Measurements from ENCODE around the gene HHLA2.

The HHLA2 gene

DNA sequence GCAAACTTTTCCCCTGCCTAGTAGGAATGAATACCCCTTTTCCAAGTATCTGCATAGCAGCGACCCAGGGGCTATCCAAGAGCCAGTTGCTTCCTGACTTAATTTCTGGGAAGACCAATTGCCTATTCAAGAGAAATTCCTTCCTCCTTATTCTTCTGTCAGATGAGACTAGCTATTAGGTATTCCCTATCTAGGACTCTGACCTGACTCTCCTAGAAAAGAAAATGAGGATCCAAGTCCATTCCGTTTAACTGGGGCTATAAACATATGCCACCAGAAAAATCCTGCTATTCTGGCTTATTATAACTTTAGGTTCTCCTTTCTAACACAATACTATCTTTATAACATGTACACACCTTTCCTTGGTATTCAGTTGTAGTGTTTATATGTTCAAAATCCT is 1.7 kb downstream of the HHLA2 start:
- DNase-seq (ENCODE audit: low read depth, low spot score): no peak
- no CpG with 5 or more reads among the region's 2 CpGs for WGBS (ENCODE audit: insufficient coverage, insufficient read length)
- Histone ChIP-seq H3K9me3 (ENCODE audit: control insufficient read depth, insufficient read depth, low read length) (no peaks in the 10 kb centered on the region), H3K27me3 (ENCODE audit: control insufficient read depth, insufficient read depth, low read length) (no peaks in the 10 kb centered on the region), H3K27ac (ENCODE audit: low read length) (no peak overlapping the region), H3K36me3 (ENCODE audit: control insufficient read depth, insufficient read depth, low read length) (no peaks in the 10 kb centered on the region), H3K4me3 (ENCODE audit: low read length) (no peak overlapping the region), H3K4me1 (ENCODE audit: control insufficient read depth, insufficient read depth, low read length) (no peaks in the 10 kb centered on the region)

DNA sequence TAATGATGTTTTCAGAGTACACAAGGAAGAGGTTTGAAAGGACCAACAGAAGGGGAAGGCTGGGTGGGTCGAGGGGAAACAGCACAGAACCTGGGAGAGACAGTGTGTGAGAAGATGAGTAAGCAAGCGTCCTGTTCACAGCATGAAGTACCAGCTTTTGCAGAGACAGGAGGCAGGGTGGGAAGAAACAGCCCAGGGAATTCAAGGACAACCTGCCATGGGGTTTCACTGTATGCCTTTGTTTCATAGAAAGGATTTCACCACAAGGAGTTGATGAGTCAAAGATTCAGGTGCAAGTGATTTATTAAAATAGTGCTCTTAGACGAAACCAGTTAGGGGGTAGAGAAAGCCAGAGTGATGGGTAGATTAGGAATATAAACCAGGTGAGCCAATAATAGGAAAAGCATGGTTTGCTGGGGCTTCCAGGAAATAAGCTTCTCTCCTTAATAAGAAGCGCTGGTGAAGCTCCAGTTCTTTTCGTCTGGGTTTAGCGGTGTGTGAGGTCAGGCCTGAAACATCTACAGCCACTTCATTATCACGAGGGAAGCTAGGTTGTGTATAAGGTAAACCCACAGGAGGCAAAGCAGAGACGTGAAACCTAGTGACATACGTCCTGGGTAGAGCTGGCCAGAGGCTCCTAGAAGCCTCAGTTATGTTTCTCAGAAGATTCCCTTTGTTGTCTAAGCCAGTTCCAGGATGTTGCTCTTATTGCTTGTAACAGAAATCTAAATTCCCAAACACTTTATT is 3.9 kb downstream of the HHLA2 start:
- no CpG with 5 or more reads among the region's 9 CpGs for WGBS (ENCODE audit: insufficient coverage, insufficient read length)
- Histone ChIP-seq H3K4me3 (ENCODE audit: low read length) (no peak overlapping the region), H3K36me3 (ENCODE audit: control insufficient read depth, insufficient read depth, low read length) (no peaks in the 10 kb centered on the region), H3K27me3 (ENCODE audit: control insufficient read depth, insufficient read depth, low read length) (no peaks in the 10 kb centered on the region), H3K27ac (ENCODE audit: low read length) (no peak overlapping the region), H3K9me3 (ENCODE audit: control insufficient read depth, insufficient read depth, low read length) (no peaks in the 10 kb centered on the region), H3K4me1 (ENCODE audit: control insufficient read depth, insufficient read depth, low read length) (no peaks in the 10 kb centered on the region)
- no peak for DNase-seq (ENCODE audit: low read depth, low spot score)

DNA sequence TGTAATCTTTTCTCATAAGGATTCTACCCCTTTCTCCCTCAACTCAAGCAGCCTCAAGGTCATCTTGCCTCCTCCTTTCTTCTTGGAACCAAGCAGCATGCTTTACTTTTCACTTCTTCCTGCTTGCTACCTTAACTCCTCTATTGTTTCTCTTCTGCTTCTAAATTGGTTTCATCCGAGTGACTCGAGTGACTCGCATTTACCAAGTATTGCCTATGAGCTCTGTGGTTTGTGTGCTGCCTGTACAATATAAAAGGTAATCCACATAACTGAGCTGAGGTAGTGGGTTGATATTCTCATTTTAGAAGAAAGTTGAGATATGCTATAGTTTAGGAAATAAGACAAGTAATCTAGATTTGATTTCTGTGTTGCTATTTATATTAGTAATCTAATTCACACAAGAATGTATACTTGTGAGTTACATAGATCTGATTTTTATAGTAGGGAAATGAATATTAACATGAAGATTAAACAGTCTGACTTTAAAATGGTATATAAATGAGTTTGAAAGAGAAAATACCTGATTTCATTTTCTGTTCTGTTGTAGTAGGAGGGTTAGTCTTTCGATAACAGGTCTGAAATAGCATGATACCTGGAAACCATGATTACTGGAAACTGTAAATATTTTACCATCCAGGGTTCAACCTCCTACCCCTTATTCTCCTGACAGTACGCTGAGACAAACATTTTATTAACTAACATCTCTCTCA is 5.5 kb downstream of the HHLA2 start:
- Histone ChIP-seq H3K9me3 (ENCODE audit: control insufficient read depth, insufficient read depth, low read length) (no peaks in the 10 kb centered on the region), H3K27ac (ENCODE audit: low read length) (no peak overlapping the region), H3K4me1 (ENCODE audit: control insufficient read depth, insufficient read depth, low read length) (no peaks in the 10 kb centered on the region), H3K36me3 (ENCODE audit: control insufficient read depth, insufficient read depth, low read length) (no peaks in the 10 kb centered on the region), H3K27me3 (ENCODE audit: control insufficient read depth, insufficient read depth, low read length) (no peaks in the 10 kb centered on the region), H3K4me3 (ENCODE audit: low read length) (no peak overlapping the region)
- no peak for DNase-seq (ENCODE audit: low read depth, low spot score)
- no CpG with 5 or more reads among the region's 5 CpGs for WGBS (ENCODE audit: insufficient coverage, insufficient read length)

DNA sequence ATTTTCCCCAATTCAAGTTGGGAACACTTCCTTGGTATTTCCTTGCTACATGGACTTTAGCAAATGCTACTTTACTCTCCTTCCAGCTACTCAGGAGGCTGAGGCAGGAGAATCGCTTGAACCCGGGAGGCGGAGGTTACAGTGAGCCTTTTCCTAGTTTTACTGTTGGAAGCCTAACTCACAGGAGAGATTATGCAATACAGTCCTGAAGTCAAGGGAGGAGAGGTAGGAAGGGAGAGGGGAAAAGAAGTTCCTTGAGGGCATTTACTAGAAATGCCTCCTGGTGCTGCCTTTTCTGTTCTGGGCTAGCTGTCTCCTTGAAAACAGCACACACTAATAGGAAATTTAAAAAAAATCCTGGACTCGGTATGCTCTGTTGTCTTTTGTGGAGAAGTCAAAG is 6.2 kb downstream of the HHLA2 start:
- no peak for DNase-seq (ENCODE audit: low read depth, low spot score)
- H3K36me3 ChIP-seq (ENCODE audit: control insufficient read depth, insufficient read depth, low read length): no peaks in the 10 kb centered on the region
- no peak overlapping the region for H3K4me3 ChIP-seq (ENCODE audit: low read length)
- no peaks in the 10 kb centered on the region for H3K27me3 ChIP-seq (ENCODE audit: control insufficient read depth, insufficient read depth, low read length)
- H3K27ac ChIP-seq (ENCODE audit: low read length): no peak overlapping the region
- H3K4me1 ChIP-seq (ENCODE audit: control insufficient read depth, insufficient read depth, low read length): no peaks in the 10 kb centered on the region
- no peaks in the 10 kb centered on the region for H3K9me3 ChIP-seq (ENCODE audit: control insufficient read depth, insufficient read depth, low read length)
- WGBS (ENCODE audit: insufficient coverage, insufficient read length): no CpG with 5 or more reads among the region's 4 CpGs

DNA sequence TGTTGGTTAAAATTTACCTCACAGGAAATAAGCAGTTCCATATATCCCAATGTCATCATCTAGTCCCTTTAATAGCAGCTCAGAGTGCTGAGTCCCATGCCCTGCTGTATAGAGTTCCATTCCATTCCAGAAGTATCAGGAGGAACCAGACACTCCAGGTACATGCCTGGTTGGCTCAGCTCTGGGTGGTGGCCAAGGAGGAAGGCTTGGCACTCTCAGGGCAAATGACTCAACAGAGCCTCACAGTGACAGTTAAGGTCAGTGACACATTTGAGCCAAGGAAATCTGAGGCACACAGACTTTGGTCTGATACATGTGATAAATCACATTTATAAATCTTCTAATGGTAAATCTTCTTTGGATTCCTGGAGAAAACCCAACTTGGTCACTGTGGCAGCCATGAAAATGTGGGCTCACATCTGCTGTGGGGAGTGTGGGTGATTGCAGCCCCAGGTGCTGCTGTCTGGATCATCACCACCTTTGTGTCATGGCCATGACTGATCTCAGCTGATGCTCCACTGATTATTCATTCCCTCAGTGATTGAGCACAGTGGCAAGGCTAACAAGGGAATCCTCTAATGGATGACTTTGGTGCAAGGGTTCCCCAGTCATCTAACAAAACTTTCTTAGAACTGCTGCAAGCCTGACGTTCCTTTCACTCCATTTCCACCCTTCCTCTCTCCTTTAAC is 9.3 kb downstream of the HHLA2 start:
- no peaks in the 10 kb centered on the region for H3K27me3 ChIP-seq (ENCODE audit: control insufficient read depth, insufficient read depth, low read length)
- no peaks in the 10 kb centered on the region for H3K36me3 ChIP-seq (ENCODE audit: control insufficient read depth, insufficient read depth, low read length)
- no CpG with 5 or more reads among the region's 1 CpG for WGBS (ENCODE audit: insufficient coverage, insufficient read length)
- H3K27ac ChIP-seq (ENCODE audit: low read length): no peak overlapping the region
- H3K9me3 ChIP-seq (ENCODE audit: control insufficient read depth, insufficient read depth, low read length): no peaks in the 10 kb centered on the region
- no peak for DNase-seq (ENCODE audit: low read depth, low spot score)
- no peak overlapping the region for H3K4me3 ChIP-seq (ENCODE audit: low read length)
- no peaks in the 10 kb centered on the region for H3K4me1 ChIP-seq (ENCODE audit: control insufficient read depth, insufficient read depth, low read length)

DNA sequence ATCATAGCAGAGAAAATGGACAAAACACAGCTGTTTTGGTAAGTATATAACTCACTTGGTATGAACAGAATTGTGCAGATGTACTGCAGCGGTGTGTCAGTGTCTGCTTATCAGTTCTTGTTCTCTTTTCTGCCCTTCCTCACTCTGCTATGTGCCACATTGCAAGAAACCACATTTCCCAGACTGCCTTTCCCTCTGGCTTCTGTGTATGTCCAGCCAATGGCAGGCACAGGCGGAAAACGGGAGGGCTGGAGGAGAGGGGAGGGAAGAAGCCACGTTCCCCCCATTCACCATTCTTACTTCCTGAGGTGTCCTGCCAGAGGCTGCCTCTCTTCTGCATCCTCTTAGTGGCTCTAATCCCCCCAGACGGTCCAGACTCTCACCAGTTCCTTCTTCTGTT is 15.4 kb downstream of the HHLA2 start:
- DNase-seq (ENCODE audit: low read depth, low spot score): no peak
- no CpG with 5 or more reads among the region's 5 CpGs for WGBS (ENCODE audit: insufficient coverage, insufficient read length)
- H3K36me3 ChIP-seq (ENCODE audit: control insufficient read depth, insufficient read depth, low read length): no peaks in the 10 kb centered on the region

DNA sequence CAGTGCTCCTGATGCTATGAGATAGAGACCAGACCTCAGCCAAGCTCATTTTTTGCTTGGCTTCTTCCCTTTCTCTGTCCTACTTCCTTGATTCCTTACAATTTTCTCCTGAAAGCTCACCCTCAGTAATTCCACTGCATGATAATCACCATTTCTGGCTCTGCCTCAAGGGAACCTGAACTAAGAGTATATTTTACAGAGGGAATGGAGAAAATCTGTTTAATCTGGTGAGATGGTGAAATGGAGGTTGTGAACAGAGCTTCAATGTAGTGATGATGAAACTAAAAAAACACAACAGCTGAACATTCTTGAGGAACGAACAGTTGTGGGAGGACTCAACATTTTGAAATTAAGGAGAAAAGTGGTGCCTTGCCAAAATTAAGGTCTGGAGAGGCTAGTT is 16.3 kb downstream of the HHLA2 start:
- no peaks in the 10 kb centered on the region for H3K27me3 ChIP-seq (ENCODE audit: control insufficient read depth, insufficient read depth, low read length)
- no CpG with 5 or more reads among the region's 1 CpG for WGBS (ENCODE audit: insufficient coverage, insufficient read length)
- no peak for DNase-seq (ENCODE audit: low read depth, low spot score)

More for the DNA sequence above, 15.4 kb downstream of the HHLA2 start:
- Histone ChIP-seq H3K9me3 (ENCODE audit: control insufficient read depth, insufficient read depth, low read length) (no peaks in the 10 kb centered on the region), H3K4me1 (ENCODE audit: control insufficient read depth, insufficient read depth, low read length) (no peaks in the 10 kb centered on the region), H3K27ac (ENCODE audit: low read length) (no peak overlapping the region), H3K27me3 (ENCODE audit: control insufficient read depth, insufficient read depth, low read length) (no peaks in the 10 kb centered on the region), H3K4me3 (ENCODE audit: low read length) (no peak overlapping the region)

DNA sequence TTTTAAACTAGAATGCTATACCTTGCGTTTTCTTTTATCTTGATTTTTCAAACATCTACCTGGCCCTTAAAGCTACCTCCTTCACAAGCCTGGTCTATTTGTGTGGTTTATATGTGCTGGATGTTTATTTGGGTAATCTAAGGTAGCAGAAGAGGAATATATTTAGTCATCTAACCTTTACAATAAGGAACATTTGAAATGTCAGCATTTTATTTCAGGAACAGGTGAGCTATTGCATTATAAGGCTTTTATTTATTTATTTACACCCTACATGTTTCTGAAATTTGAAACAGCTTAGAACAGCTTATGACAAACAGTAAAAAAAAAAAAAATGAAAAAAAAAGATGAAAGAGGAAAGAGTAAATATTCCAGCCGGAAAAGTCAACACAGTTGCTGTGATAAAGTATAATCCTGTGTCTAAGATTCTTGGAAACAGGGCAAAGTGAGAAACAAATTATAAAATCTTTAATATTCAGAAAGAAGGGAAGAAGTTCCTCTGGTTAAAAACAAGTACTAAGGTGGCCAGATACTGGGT is 19.5 kb downstream of the HHLA2 start:
- no peaks in the 10 kb centered on the region for H3K4me1 ChIP-seq (ENCODE audit: control insufficient read depth, insufficient read depth, low read length)
- H3K9me3 ChIP-seq (ENCODE audit: control insufficient read depth, insufficient read depth, low read length): no peaks in the 10 kb centered on the region
- no peaks in the 10 kb centered on the region for H3K27me3 ChIP-seq (ENCODE audit: control insufficient read depth, insufficient read depth, low read length)
- WGBS (ENCODE audit: insufficient coverage, insufficient read length): no CpG with 5 or more reads among the region's 2 CpGs
- H3K4me3 ChIP-seq (ENCODE audit: low read length): no peak overlapping the region
- no peaks in the 10 kb centered on the region for H3K36me3 ChIP-seq (ENCODE audit: control insufficient read depth, insufficient read depth, low read length)
- no peak overlapping the region for H3K27ac ChIP-seq (ENCODE audit: low read length)
- no peak for DNase-seq (ENCODE audit: low read depth, low spot score)

More for the DNA sequence above, 16.3 kb downstream of the HHLA2 start:
- H3K36me3 ChIP-seq (ENCODE audit: control insufficient read depth, insufficient read depth, low read length): no peaks in the 10 kb centered on the region
- no peak overlapping the region for H3K4me3 ChIP-seq (ENCODE audit: low read length)
- no peaks in the 10 kb centered on the region for H3K4me1 ChIP-seq (ENCODE audit: control insufficient read depth, insufficient read depth, low read length)
- H3K9me3 ChIP-seq (ENCODE audit: control insufficient read depth, insufficient read depth, low read length): no peaks in the 10 kb centered on the region
- no peak overlapping the region for H3K27ac ChIP-seq (ENCODE audit: low read length)

DNA sequence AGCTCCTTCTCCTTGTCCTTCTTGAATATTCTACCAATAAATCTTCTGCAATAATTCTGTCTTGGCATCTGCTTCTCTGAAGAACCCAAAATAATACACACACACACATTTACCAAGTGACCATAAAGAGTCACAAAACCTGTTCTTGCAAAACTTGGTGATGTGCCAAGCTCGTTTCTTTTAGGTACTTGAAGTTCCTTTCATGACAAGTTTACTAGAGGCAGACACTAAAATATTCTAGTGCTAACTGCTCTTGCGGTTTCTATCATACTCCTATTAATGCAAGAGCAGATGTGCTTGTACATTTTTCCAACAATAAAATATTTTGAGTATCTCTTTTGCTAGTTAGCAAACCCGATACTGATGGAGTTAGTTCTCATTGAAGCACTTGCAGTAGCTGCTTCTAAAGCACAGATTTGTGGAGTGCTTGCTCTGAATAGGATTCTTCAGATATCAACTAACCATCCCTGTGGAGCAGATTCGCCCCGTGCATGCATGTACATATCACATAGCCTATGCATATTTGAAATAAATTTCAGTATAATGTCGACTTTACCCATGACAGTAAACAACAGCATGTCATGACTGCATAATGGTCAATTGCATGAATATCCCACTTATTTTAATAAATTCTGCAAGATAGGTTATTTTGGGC is 23.2 kb downstream of the HHLA2 start:
- H3K27ac ChIP-seq (ENCODE audit: low read length): no peak overlapping the region
- DNase-seq (ENCODE audit: low read depth, low spot score): no peak

DNA sequence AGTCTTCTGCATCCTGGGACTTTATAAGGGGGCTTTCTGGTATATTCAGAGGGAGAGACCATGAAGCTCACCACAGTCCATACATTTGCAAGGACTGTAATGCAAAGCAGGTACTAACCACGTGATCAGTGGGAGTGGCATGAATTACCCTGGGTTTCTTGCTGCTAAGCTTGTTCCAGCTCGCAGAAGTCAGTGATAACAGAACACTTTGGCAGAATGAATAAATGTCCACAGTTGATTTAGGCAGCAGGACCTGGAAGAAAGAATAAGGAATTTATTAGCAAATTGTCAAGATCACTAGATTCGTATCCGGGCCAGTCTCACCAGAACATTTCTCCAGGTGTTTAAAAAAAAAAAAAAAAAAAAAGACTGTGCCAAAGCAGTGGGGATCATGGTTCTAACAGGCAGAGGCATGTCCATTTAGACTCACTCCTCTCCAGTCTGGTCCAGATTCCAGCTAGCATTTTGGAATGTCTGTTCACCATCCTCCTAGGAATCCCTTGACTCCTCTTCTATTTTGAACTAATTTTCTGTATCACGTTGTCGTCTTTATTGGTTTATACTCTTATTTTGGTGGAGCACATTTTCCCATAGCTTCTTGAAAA is 24.5 kb downstream of the HHLA2 start:
- Histone ChIP-seq H3K27me3 (ENCODE audit: control insufficient read depth, insufficient read depth, low read length) (no peaks in the 10 kb centered on the region), H3K27ac (ENCODE audit: low read length) (no peak overlapping the region), H3K4me1 (ENCODE audit: control insufficient read depth, insufficient read depth, low read length) (no peaks in the 10 kb centered on the region; the same call in 1 of the 2 replicates), H3K9me3 (ENCODE audit: control insufficient read depth, insufficient read depth, low read length) (no peaks in the 10 kb centered on the region), H3K4me3 (ENCODE audit: low read length) (no peak overlapping the region), H3K36me3 (ENCODE audit: control insufficient read depth, insufficient read depth, low read length) (no peaks in the 10 kb centered on the region)
- no peak for DNase-seq (ENCODE audit: low read depth, low spot score)
- WGBS (ENCODE audit: insufficient coverage, insufficient read length): no CpG with 5 or more reads among the region's 6 CpGs

More for the DNA sequence above, 23.2 kb downstream of the HHLA2 start:
- H3K27me3 ChIP-seq (ENCODE audit: control insufficient read depth, insufficient read depth, low read length): no peaks in the 10 kb centered on the region
- H3K9me3 ChIP-seq (ENCODE audit: control insufficient read depth, insufficient read depth, low read length): no peaks in the 10 kb centered on the region
- no peaks in the 10 kb centered on the region for H3K36me3 ChIP-seq (ENCODE audit: control insufficient read depth, insufficient read depth, low read length)
- no peaks in the 10 kb centered on the region; the same call in 1 of the 2 replicates for H3K4me1 ChIP-seq (ENCODE audit: control insufficient read depth, insufficient read depth, low read length)
- H3K4me3 ChIP-seq (ENCODE audit: low read length): no peak overlapping the region
- WGBS (ENCODE audit: insufficient coverage, insufficient read length): no CpG with 5 or more reads among the region's 6 CpGs
